Colonic mucosa (tissue), 4 donors: ENCODE data around the gene CMSS1. TPM values are rescaled to one million over a fixed set of nuclear protein-coding genes. Genes with fewer than 3 reads are reported as not detected.

Source experiments
- DNase-seq: peaks from one replicate; pipeline ENCODE4 v3.0.0-alpha.2; 2020
- H3K27ac ChIP-seq: fragments of 200-600 bp; one replicate; pipeline ENCODE4 v1.8.0; 2021
- H3K27me3 ChIP-seq: fragments of 200-600 bp; one replicate; pipeline ENCODE4 v1.8.0; 2021
- H3K36me3 ChIP-seq: fragments of 200-600 bp; one replicate; pipeline ENCODE4 v1.8.0; 2021
- H3K4me1 ChIP-seq: fragments of 200-600 bp; one replicate; pipeline ENCODE4 v1.8.0; 2021; ENCODE audit warnings: mild to moderate bottlenecking
- H3K4me3 ChIP-seq: fragments of 200-600 bp; one replicate; pipeline ENCODE4 v1.8.0; 2021
- H3K9ac ChIP-seq, 2 donors: one replicate each; pipeline ENCODE4 v1.7.0; 2013; ENCODE audit warnings: control low read depth in 2 of 2, low read depth in 2 of 2, low read length in 2 of 2
- H3K9me3 ChIP-seq: fragments of 200-600 bp; one replicate; pipeline ENCODE4 v1.8.0; 2021
- CTCF ChIP-seq: fragments of 200-600 bp; IDR thresholded peaks from one replicate; pipeline ENCODE4 v1.8.0; 2022; ENCODE audit warnings: antibody characterized with exemption, mild to moderate bottlenecking
- intact Hi-C: fragments of 100-400 bp; cut with DNase I; formaldehyde crosslinking; loops from one replicate; pipeline ENCODE4 v1.14.1; 2022
- total RNA-seq, 2 donors: library from RNA; stranded (reverse); fragmentation: NEBNext Ultra II Directional in 1 of 2; extraction: Animal tissue kit (Norgen Biotek cat#: 25700) in 1 of 2; gene quantifications; one replicate each; pipeline ENCODE4 v1.2.1, GENCODE V29; 2021
- donor health status: healthy.
- donor health status: DM: no; HTN: no; CAD: no.
- donor health status: DM: no; HTN: no; CAD: no.

The CMSS1 gene
- total RNA-seq, 2 donors from 2014 or later = 10.7 to 24.7 TPM

- Histone ChIP-seq H3K4me3 (no peak overlapping the region), H3K27ac (no peak overlapping the region), H3K9ac (no peak overlapping the region), H3K9me3 (no peaks in the 10 kb centered on the region), H3K27me3 (no peaks in the 10 kb centered on the region), H3K4me1 (no peaks in the 10 kb centered on the region), H3K36me3 (no peaks in the 10 kb centered on the region)
- no peak for DNase-seq
- intact Hi-C loops = no loop called here
- TF ChIP-seq CTCF = no peak
These were observed 299.4 kb downstream of the CMSS1 start for GRCh38 chr3:100117093-100117492.

GRCh38 chr3:100120012-100120411, 302.4 kb downstream of the CMSS1 start:
- Histone ChIP-seq H3K4me3 (no peak overlapping the region), H3K9me3 (no peaks in the 10 kb centered on the region), H3K36me3 (no peaks in the 10 kb centered on the region), H3K27ac (no peak overlapping the region), H3K27me3 (no peaks in the 10 kb centered on the region), H3K4me1 (no peaks in the 10 kb centered on the region), H3K9ac (no peak overlapping the region)
- no peak for TF ChIP-seq CTCF
- no peak for DNase-seq
- intact Hi-C loops = no loop called here

- Histone ChIP-seq H3K27me3 (no peaks in the 10 kb centered on the region), H3K9me3 (no peaks in the 10 kb centered on the region), H3K9ac (no peak overlapping the region), H3K27ac (no peak overlapping the region), H3K4me1 (no peaks in the 10 kb centered on the region), H3K4me3 (no peak overlapping the region), H3K36me3 (no peaks in the 10 kb centered on the region)
- TF ChIP-seq CTCF = no peak
- intact Hi-C loops = no loop called here
- no peak for DNase-seq
These were observed 303.0 kb downstream of the CMSS1 start for GRCh38 chr3:100120693-100121092.

DNA sequence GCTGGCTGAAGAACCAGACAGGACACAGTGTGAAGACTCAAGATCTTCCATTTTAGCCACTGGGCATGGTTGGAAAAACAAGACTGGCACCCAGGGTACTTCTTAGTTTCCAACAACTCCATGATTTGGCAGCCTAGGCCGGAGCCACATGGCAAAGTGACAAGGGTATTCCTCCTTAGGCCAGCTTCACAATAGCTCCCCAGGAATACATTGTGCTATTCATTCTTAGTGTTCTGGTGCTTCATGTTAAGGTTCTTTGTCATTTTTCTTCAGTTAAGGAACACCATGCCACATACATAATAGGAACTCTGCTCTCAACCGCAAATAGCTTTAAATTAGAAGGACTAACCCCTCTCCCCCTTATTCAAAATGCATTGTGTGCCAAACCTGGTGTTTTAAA, 304.7 kb downstream of the CMSS1 start:
- no peaks in the 10 kb centered on the region for H3K36me3 ChIP-seq
- no peaks in the 10 kb centered on the region for H3K27me3 ChIP-seq
- H3K9me3 ChIP-seq = no peaks in the 10 kb centered on the region
- intact Hi-C loops = no loop called here
- no peaks in the 10 kb centered on the region for H3K4me1 ChIP-seq
- H3K9ac ChIP-seq = no peak overlapping the region
- H3K4me3 ChIP-seq = no peak overlapping the region
- DNase-seq = no peak
- TF ChIP-seq CTCF = no peak
- no peak overlapping the region for H3K27ac ChIP-seq

DNA sequence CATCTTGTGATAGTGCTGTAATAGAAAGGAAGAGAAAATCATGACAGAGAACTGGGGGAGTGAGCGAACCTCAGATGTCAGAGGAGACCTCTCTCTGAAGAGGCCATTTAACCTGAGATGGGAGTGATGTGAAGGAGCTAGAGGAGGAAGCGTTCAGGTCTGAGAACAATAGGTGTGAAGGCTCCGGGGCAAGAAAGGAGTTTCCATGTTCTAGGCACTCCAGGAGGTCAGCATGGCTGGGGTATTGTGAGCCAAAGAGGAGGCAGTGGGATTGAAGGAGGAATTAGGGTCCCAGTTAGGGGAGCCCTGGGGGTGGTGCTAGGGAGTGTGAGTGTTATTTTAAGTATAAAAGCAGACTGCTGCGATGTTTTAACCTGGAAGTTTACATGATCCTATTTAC, 305.4 kb downstream of the CMSS1 start:
- Histone ChIP-seq H3K4me3 (no peak overlapping the region), H3K4me1 (no peaks in the 10 kb centered on the region), H3K9ac (no peak overlapping the region), H3K27ac (no peak overlapping the region), H3K27me3 (no peaks in the 10 kb centered on the region), H3K9me3 (no peaks in the 10 kb centered on the region), H3K36me3 (no peaks in the 10 kb centered on the region)
- no peak for DNase-seq
- no peak for TF ChIP-seq CTCF
- intact Hi-C loops = no loop called here
